GM21619 (cell line): ENCODE measurements around the gene SCAMP1.
"Not testable (repeated sequence)": the region's sequence is repeated elsewhere in the genome, so short reads cannot be mapped to it uniquely, and the experiment has no call there.

Experiments
- ATAC-seq: cut with Tn5 transposase; IDR thresholded peaks from one replicate; pipeline ENCODE4 v1.9.1; 2021; ENCODE audit not compliant: unreplicated experiment

Gene SCAMP1

GRCh38 chr5:78360924-78361630 lies 660 bp downstream of the SCAMP1 start:
- ATAC-seq: peak; percentile 24

- no peak for ATAC-seq
Observed at GRCh38 chr5:78361631-78361993, 1.2 kb downstream of the SCAMP1 start.

- no peak for ATAC-seq
Observed at GRCh38 chr5:78362220-78362619, 1.8 kb downstream of the SCAMP1 start.

GRCh38 chr5:78364005-78364404 lies 3.6 kb downstream of the SCAMP1 start:
- ATAC-seq: no peak

GRCh38 chr5:78367318-78367991 lies 7.0 kb downstream of the SCAMP1 start:
- no peak for ATAC-seq

GRCh38 chr5:78369680-78370079 lies 9.3 kb downstream of the SCAMP1 start:
- ATAC-seq: no peak

- no peak for ATAC-seq
Observed at GRCh38 chr5:78373231-78373630, 12.8 kb downstream of the SCAMP1 start.

- no peak for ATAC-seq
Observed at GRCh38 chr5:78376315-78376714, 15.9 kb downstream of the SCAMP1 start.

- no peak for ATAC-seq
Observed at GRCh38 chr5:78377056-78377717, 16.8 kb downstream of the SCAMP1 start.

- ATAC-seq: no peak
Observed at GRCh38 chr5:78377718-78378105, 17.3 kb downstream of the SCAMP1 start.

GRCh38 chr5:78387468-78388153 lies 27.2 kb downstream of the SCAMP1 start:
- ATAC-seq: no peak

GRCh38 chr5:78391357-78391756 lies 30.9 kb downstream of the SCAMP1 start:
- ATAC-seq: not testable (repeated sequence)

- no peak for ATAC-seq
Observed at GRCh38 chr5:78397831-78398230, 37.4 kb downstream of the SCAMP1 start.

GRCh38 chr5:78399116-78399515 lies 38.7 kb downstream of the SCAMP1 start:
- ATAC-seq: no peak

GRCh38 chr5:78404682-78405293 lies 44.4 kb downstream of the SCAMP1 start:
- ATAC-seq: no peak

- ATAC-seq: peak; percentile 50
Observed at GRCh38 chr5:78405829-78406750, 45.7 kb downstream of the SCAMP1 start.

- no peak for ATAC-seq
Observed at GRCh38 chr5:78407458-78407857, 47.0 kb downstream of the SCAMP1 start.

GRCh38 chr5:78411586-78411985 lies 51.2 kb downstream of the SCAMP1 start:
- no peak for ATAC-seq

GRCh38 chr5:78416677-78417425 lies 56.4 kb downstream of the SCAMP1 start:
- ATAC-seq: no peak
